ENCODE data around the gene RUFY2.
"Not testable (repeated sequence)": the region's sequence is repeated elsewhere in the genome, so short reads cannot be mapped to it uniquely, and the experiment has no call there.

RUFY2 gene

GRCh38 chr10:68406815-68407548 lies at the start of gene RUFY2:
Gene RUFY2, minus strand, starts transcription at chr10:68407277. Its CDS starts 88 bp downstream, at chr10:68407189.
- TF ChIP-seq CTCF (IDR thresholded peaks at IDR 0.05; ENCODE audit: low read depth, low read length, missing control alignments): peak; percentile 14
- peak; percentile 24 for DNase-seq (ENCODE audit: extremely low read depth, low read depth)
- peak within 1 kb of the TSS; percentile 97 for H3K4me3 ChIP-seq (replicated peaks; ENCODE audit: low read depth, low read length)

- not testable (repeated sequence) for H3K4me3 ChIP-seq (replicated peaks; ENCODE audit: low read depth, low read length)
- peak; percentile 11 for DNase-seq (ENCODE audit: extremely low read depth, low read depth)
Measured at GRCh38 chr10:68449698-68450097, 42.6 kb upstream of the RUFY2 start.

GRCh38 chr10:68446179-68446578 lies 39.1 kb upstream of the RUFY2 start:
- no peak for TF ChIP-seq CTCF (IDR thresholded peaks at IDR 0.05; ENCODE audit: low read depth, low read length, missing control alignments)

GRCh38 chr10:68442971-68443370 lies 35.9 kb upstream of the RUFY2 start:
- no peak for TF ChIP-seq CTCF (IDR thresholded peaks at IDR 0.05; ENCODE audit: low read depth, low read length, missing control alignments)
- no peak for DNase-seq (ENCODE audit: extremely low read depth, low read depth)
- H3K4me3 ChIP-seq (replicated peaks; ENCODE audit: low read depth, low read length): no peak overlapping the region

More at GRCh38 chr10:68446179-68446578, 39.1 kb upstream of the RUFY2 start:
- DNase-seq (ENCODE audit: extremely low read depth, low read depth): no peak
- H3K4me3 ChIP-seq (replicated peaks; ENCODE audit: low read depth, low read length): no peak overlapping the region

GRCh38 chr10:68440898-68441297 lies 33.8 kb upstream of the RUFY2 start:
- H3K4me3 ChIP-seq (replicated peaks; ENCODE audit: low read depth, low read length): no peak overlapping the region
- DNase-seq (ENCODE audit: extremely low read depth, low read depth): no peak
- TF ChIP-seq CTCF (IDR thresholded peaks at IDR 0.05; ENCODE audit: low read depth, low read length, missing control alignments): no peak

- H3K4me3 ChIP-seq (replicated peaks; ENCODE audit: low read depth, low read length): no peak overlapping the region
- no peak for DNase-seq (ENCODE audit: extremely low read depth, low read depth)
- TF ChIP-seq CTCF (IDR thresholded peaks at IDR 0.05; ENCODE audit: low read depth, low read length, missing control alignments): no peak
Measured at GRCh38 chr10:68435803-68436202, 28.7 kb upstream of the RUFY2 start.

- H3K4me3 ChIP-seq (replicated peaks; ENCODE audit: low read depth, low read length): no peak overlapping the region
- peak; percentile 4 for DNase-seq (ENCODE audit: extremely low read depth, low read depth)
- TF ChIP-seq CTCF (IDR thresholded peaks at IDR 0.05; ENCODE audit: low read depth, low read length, missing control alignments): no peak
Measured at GRCh38 chr10:68434657-68435056, 27.6 kb upstream of the RUFY2 start.
